ENCODE results near the gene FOXRED2.
A peak's percentile ranks its signal among the peaks of the same experiment; 100 is the strongest.

Gene FOXRED2

GRCh38 chr22:36493690-36494110 lies 13.1 kb downstream of the FOXRED2 start:
- peak overlapping the region; percentile 78 for H3K4me2 ChIP-seq (ENCODE audit: low read length)
- H3K4me3 ChIP-seq (ENCODE audit: low read length): peak overlapping the region; percentile 66
- no peaks in the 10 kb centered on the region for H3K79me2 ChIP-seq (ENCODE audit: low read length)
- H3K27me3 ChIP-seq (ENCODE audit: low read depth, low read length): no peaks in the 10 kb centered on the region
- H3K36me3 ChIP-seq (replicated peaks; ENCODE audit: low read depth, low read length): peaks cover 34% of the 10 kb centered on the region
- no peaks in the 10 kb centered on the region for H3K9me3 ChIP-seq (ENCODE audit: insufficient read depth, low read length)
- TF ChIP-seq EZH2phosphoT487 (IDR thresholded peaks at IDR 0.05; ENCODE audit: low read depth): no peak
- TF ChIP-seq CTCF (IDR thresholded peaks at IDR 0.05; ENCODE audit: low read depth, low read length): no peak
- H4K20me1 ChIP-seq (ENCODE audit: insufficient read depth, low read length): no peaks in the 10 kb centered on the region
- peaks cover 28% of the 10 kb centered on the region for H3K4me1 ChIP-seq (ENCODE audit: low read length)
- H3K9ac ChIP-seq (ENCODE audit: low read length): peak overlapping the region; percentile 66
- H2AFZ ChIP-seq (ENCODE audit: low read depth, low read length): peak overlapping the region; percentile 39; the same call in 1 of the 2 replicates
- peak overlapping the region; percentile 73 for H3K27ac ChIP-seq (ENCODE audit: low read length)

- Histone ChIP-seq H3K4me2 (ENCODE audit: low read length) (no peak overlapping the region), H3K4me3 (ENCODE audit: low read length) (no peak overlapping the region), H3K9me3 (ENCODE audit: insufficient read depth, low read length) (peaks cover 5% of the 10 kb centered on the region; the same call in 1 of the 2 replicates), H2AFZ (ENCODE audit: low read depth, low read length) (no peak overlapping the region), H3K27ac (ENCODE audit: low read length) (no peak overlapping the region), H3K9ac (ENCODE audit: low read length) (no peak overlapping the region), H3K36me3 (replicated peaks; ENCODE audit: low read depth, low read length) (peaks cover 41% of the 10 kb centered on the region), H3K79me2 (ENCODE audit: low read length) (no peaks in the 10 kb centered on the region), H3K27me3 (ENCODE audit: low read depth, low read length) (no peaks in the 10 kb centered on the region), H4K20me1 (ENCODE audit: insufficient read depth, low read length) (no peaks in the 10 kb centered on the region), H3K4me1 (ENCODE audit: low read length) (peaks cover 28% of the 10 kb centered on the region)
- TF ChIP-seq EZH2phosphoT487 (IDR thresholded peaks at IDR 0.05; ENCODE audit: low read depth): no peak
- no peak for TF ChIP-seq CTCF (IDR thresholded peaks at IDR 0.05; ENCODE audit: low read depth, low read length)
Measured at GRCh38 chr22:36492109-36492508, 14.7 kb downstream of the FOXRED2 start.

- Histone ChIP-seq H3K79me2 (ENCODE audit: low read length) (no peaks in the 10 kb centered on the region), H4K20me1 (ENCODE audit: insufficient read depth, low read length) (no peaks in the 10 kb centered on the region), H2AFZ (ENCODE audit: low read depth, low read length) (no peak overlapping the region), H3K4me1 (ENCODE audit: low read length) (peaks cover 28% of the 10 kb centered on the region), H3K27me3 (ENCODE audit: low read depth, low read length) (no peaks in the 10 kb centered on the region), H3K9ac (ENCODE audit: low read length) (no peak overlapping the region), H3K27ac (ENCODE audit: low read length) (no peak overlapping the region), H3K4me2 (ENCODE audit: low read length) (no peak overlapping the region), H3K9me3 (ENCODE audit: insufficient read depth, low read length) (peaks cover 15% of the 10 kb centered on the region; the same call in 1 of the 2 replicates), H3K36me3 (replicated peaks; ENCODE audit: low read depth, low read length) (peaks cover 51% of the 10 kb centered on the region), H3K4me3 (ENCODE audit: low read length) (no peak overlapping the region)
- TF ChIP-seq CTCF (IDR thresholded peaks at IDR 0.05; ENCODE audit: low read depth, low read length): no peak
Measured at GRCh38 chr22:36491155-36491554, 15.7 kb downstream of the FOXRED2 start.

GRCh38 chr22:36486619-36487384 lies 20.0 kb downstream of the FOXRED2 start:
- no peak overlapping the region for H2AFZ ChIP-seq (ENCODE audit: low read depth, low read length)
- peaks cover 15% of the 10 kb centered on the region; the same call in 1 of the 2 replicates for H3K9me3 ChIP-seq (ENCODE audit: insufficient read depth, low read length)
- H3K4me2 ChIP-seq (ENCODE audit: low read length): no peak overlapping the region
- H4K20me1 ChIP-seq (ENCODE audit: insufficient read depth, low read length): no peaks in the 10 kb centered on the region
- H3K9ac ChIP-seq (ENCODE audit: low read length): no peak overlapping the region
- H3K27ac ChIP-seq (ENCODE audit: low read length): no peak overlapping the region
- H3K36me3 ChIP-seq (replicated peaks; ENCODE audit: low read depth, low read length): peaks cover 39% of the 10 kb centered on the region
- no peaks in the 10 kb centered on the region for H3K27me3 ChIP-seq (ENCODE audit: low read depth, low read length)
- H3K4me1 ChIP-seq (ENCODE audit: low read length): peaks cover 3% of the 10 kb centered on the region
- TF ChIP-seq EZH2phosphoT487 (IDR thresholded peaks at IDR 0.05; ENCODE audit: low read depth) (no peak), CTCF (IDR thresholded peaks at IDR 0.05; ENCODE audit: low read depth, low read length) (peak; percentile 42)
- no peak overlapping the region for H3K4me3 ChIP-seq (ENCODE audit: low read length)
- no peaks in the 10 kb centered on the region for H3K79me2 ChIP-seq (ENCODE audit: low read length)

All from OCI-LY3 (cell line).